COLO829 (cell line): Measurements from ENCODE around the gene POLDIP2.
"Not testable (repeated sequence)": the region's sequence is repeated elsewhere in the genome, so short reads cannot be mapped to it uniquely, and the experiment has no call there.

Experiments
- DNase-seq: peaks from one replicate; pipeline ENCODE4 v3.0.0; 2012; ENCODE audit warnings: low spot score

POLDIP2 gene

DNA sequence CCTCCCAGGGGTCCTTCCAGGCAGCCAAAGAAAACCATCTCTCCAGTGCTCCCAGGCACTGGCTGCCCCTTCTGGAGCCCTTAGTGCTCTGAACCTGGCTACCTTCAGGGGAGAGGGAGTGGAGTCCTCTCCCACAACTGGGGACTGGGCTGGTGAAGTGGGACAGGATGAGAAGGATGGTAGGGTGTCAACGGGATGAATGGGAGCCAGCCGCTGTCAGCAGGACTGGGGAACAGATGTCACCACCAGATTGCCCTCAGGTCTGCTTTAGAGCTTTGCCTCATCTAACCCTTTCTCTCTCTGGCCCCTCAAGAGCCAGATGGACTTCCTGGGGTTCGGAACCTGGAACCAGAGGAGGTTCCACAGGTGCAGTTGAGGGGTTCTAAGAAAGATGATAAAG lies 8.2 kb upstream of the POLDIP2 start:
- no peak for DNase-seq

DNA sequence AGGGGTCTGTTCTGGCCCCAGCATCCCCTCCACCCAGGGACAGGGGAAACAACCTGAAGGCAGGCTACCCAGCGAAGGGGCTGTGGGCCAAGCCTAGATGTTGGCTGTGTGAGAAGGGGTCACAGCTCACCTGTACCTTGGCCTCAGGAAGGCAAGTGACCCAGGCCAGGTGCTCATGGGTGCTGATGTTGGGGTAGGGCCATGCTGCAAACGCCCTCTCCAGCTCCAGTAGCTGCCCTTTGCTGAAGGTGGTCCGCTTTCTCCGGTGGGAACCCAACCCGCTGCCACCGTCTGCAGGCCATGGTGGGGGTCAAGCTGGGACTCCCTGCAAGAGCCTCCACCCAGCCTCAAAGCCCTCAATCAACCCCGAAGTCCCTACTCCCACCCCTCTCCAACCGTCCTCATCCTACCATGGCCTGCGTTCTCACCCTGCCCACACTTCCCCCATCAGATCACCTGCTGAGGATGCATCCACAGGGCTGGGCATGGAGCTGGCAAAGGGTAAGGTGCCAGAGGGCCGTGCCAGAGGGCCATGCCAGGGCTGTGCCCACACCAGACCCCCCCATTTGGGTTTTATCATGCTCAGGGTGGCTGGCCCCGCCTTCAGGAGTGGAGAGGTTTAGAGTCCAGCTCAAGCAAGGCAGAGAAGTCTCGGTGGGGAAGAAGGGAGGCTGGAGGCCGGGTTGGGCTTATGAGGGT lies 7.5 kb upstream of the POLDIP2 start, which contains the start of gene SEBOX:
TSS of gene SEBOX (minus strand) at position 535 of the 699 bp plus-strand sequence. CDS start at position 487, 48 bp downstream.
- DNase-seq, result no peak

- DNase-seq, result no peak
These were observed 6.7 kb upstream of the POLDIP2 start for GRCh38 chr17:28363776-28364650.

GRCh38 chr17:28363186-28363585 lies 5.9 kb upstream of the POLDIP2 start:
- no peak for DNase-seq

DNA sequence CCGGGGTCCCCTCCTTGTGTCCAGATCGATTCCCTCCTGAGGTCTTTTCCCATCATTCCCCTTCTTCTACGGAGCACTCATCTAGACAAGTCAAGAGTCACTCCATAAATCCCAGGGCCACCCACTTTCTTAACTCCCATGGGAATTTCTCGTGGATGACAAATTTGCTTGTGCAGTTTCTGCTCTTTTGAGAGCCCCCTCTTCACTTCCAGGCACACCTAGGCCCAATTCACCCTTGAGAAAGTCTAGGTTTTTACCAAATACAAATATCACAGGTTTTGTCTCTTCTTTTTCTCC lies 522 bp upstream of the POLDIP2 start:
- no peak for DNase-seq

- DNase-seq, result no peak
These were observed 7.1 kb downstream of the POLDIP2 start for GRCh38 chr17:28350271-28350670.

- DNase-seq, result no peak
These were observed 8.3 kb downstream of the POLDIP2 start for GRCh38 chr17:28348979-28349378.

DNA sequence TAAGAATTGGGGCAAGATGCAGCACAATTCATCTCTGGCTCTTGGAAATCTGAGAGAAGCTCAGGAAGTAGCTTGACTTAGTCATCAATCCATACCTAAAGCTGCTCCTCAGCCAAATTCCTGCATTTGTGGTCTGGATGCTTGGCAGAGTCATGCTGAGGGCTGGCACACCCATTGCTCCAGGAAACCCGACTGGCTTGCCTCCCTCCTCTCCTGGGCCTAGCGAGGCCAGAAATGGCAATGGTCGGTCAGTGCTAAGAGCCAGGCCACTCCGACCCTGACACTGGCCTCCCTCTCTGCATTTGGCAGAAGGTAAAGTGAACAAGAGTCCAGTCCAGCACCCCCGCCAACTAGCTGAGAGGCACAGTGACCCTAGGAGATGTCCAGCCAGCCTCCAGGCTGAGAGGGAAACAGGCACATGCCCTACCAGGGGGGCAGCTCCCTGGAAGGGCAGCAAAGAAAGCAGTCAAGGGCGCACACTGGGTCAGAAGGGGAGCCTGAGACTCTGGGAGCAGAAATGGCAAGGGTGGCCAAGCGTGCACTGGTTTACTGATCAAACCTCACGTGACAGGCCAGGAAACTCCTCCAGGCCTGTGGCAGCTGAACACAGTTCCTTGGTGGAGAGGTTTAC lies 10.0 kb downstream of the POLDIP2 start:
- DNase-seq, result no peak

- no peak for DNase-seq
These were observed 10.5 kb downstream of the POLDIP2 start for GRCh38 chr17:28346746-28347246.

DNA sequence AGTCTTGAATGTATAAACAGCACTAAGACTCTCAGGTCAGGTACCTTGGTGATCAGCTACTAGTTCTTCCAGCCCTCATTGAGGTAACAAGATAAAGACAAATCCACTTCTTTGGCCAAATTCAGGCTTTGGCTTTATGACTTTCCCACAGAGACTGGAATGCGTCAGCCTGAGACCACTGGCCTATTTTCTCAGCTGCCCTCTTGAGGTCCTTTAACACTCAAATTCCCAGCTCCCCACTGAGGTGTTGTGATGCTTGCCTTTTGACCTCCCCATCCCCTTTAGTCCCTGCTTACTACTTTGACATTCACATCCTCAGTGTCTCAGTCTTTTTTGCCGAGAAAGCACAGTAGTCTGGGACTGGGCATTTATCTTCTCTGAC lies 11.1 kb downstream of the POLDIP2 start:
- no peak for DNase-seq

GRCh38 chr17:28345419-28346198 lies 11.7 kb downstream of the POLDIP2 start:
- DNase-seq, result no peak

DNA sequence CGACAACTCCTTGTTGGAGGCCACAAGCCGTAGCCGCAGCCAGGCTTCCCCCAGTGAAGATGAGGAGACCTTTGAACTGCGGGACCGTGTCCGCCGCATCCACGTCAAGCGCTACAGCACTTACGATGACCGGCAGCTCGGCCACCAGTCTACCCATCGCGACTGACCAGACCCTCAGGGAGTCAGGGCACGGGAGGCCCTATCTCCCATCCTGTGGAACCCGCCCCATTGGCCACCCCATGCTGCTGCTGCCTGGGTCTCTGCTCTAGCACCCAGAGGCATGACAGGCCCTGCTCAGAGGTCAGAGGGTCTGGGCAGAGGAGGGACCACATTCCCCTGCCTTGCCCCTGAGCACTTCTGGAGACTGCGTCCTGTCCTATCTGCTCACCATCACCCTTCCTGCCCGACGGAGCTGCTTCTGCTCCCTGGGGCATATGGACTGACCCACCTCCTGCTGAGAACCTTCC lies 12.9 kb downstream of the POLDIP2 start:
- no peak for DNase-seq

GRCh38 chr17:28344011-28344410 lies 13.3 kb downstream of the POLDIP2 start:
- DNase-seq, result no peak

DNA sequence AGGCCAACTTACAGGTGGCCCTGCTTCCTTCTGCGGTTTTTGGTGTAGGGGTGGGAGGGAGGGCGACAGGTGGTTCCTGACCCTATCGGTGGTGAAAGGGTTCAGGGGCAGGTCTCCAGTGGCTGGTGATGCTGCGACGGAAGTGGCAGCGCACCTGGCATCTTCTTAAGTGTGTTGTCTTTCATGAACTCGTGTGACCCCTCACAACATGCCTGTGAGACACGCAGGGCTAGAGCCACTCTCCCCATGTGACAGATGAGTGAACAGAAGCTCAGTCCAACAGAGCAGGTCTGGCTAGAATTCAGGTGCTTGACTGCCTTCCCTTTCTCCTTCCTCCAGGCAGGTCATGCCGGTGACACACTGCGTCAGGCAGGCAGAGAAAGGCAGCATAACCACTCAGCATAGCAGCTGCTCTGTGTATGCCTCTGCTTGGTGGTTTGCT lies 13.8 kb downstream of the POLDIP2 start:
- no peak for DNase-seq

DNA sequence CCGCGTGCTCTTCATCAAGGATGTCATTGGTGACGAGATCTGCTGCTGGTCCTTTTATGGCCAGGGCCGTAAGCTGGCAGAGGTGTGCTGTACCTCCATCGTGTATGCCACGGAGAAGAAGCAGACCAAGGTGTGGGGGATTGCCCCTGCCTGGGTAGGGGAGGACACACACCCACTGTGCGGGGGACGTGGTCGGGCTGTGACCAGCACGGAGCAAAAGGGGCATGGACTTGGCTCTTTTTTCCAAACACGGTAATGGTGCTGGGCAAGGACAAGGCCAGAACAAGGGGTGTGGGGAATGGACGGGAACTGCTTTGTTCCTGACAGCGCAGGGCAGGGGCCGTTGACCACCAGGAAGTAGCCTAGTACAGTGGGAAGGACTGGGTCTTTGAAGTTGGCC lies 15.0 kb downstream of the POLDIP2 start:
- DNase-seq, result no peak

DNA sequence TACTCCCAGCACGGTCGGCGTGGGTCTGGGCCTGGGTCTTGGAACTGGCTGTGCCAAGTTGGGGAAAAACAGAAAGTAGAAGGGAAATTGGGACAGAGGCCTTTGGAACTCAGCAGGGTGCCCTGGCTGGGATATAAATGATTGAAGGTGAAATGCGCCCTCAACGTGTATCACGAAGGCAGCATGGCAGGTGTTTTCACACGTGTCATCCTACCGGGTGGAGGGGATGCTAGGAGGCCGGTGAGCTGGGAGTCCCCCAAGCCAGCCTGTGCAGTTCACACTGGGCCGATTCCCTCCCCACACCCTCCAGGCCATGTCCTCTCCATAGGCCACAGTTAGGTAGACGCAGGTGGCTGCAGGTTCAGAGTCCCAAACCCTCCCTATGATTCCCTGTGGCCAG lies 15.8 kb downstream of the POLDIP2 start:
- DNase-seq, result no peak

- DNase-seq, result no peak
These were observed 17.0 kb downstream of the POLDIP2 start for GRCh38 chr17:28340374-28340773.

- no peak for DNase-seq
These were observed 17.9 kb downstream of the POLDIP2 start for GRCh38 chr17:28339431-28339830.

- DNase-seq, result not testable (repeated sequence)
These were observed 18.5 kb downstream of the POLDIP2 start for GRCh38 chr17:28338769-28339212.

- DNase-seq, result no peak
These were observed 19.1 kb downstream of the POLDIP2 start for GRCh38 chr17:28338056-28338768.
